Gastrocnemius medialis (tissue), 4 donors: Measurements from ENCODE around the gene DLG4. TPM values are rescaled to one million over a fixed set of nuclear protein-coding genes. Genes with fewer than 3 reads are reported as not detected.
"Not testable (repeated sequence)": the region's sequence is repeated elsewhere in the genome, so short reads cannot be mapped to it uniquely, and the experiment has no call there.

Experiments used
- ATAC-seq, 2 donors: fragments of 150-250 bp; one replicate each; pipeline ENCODE4 v1.9.1; 2016
- DNase-seq, 2 donors: peaks; one replicate each; pipeline ENCODE4 v3.0.0-alpha.2; 2019
- H3K27ac ChIP-seq, 4 donors: fragments of 200-600 bp; sonication (generic); 1 replicate in 1 of 4; 2 replicates in 3 of 4; pipeline ENCODE4 v1.5.1; 2016 to 2018; ENCODE audit warnings: mild to moderate bottlenecking in 2 of 4, moderate library complexity in 1 of 4
- H3K27me3 ChIP-seq, 3 donors: fragments of 200-600 bp; sonication (generic) in 2 of 3; 1 replicate in 1 of 3; 2 replicates in 2 of 3; pipeline versions ENCODE4 v1.5.1 to v1.6.0; 2016 to 2019; ENCODE audit warnings: mild to moderate bottlenecking in 1 of 3, moderate library complexity in 1 of 3
- H3K36me3 ChIP-seq, 2 donors: fragments of 200-600 bp; sonication (generic) in 1 of 2; one replicate each; pipeline ENCODE4 v1.5.1; 2017 to 2018
- H3K4me1 ChIP-seq, 2 donors: fragments of 200-600 bp; sonication (generic) in 1 of 2; one replicate each; pipeline ENCODE4 v1.5.1; 2016 to 2017; ENCODE audit warnings: mild to moderate bottlenecking in 2 of 2
- H3K4me3 ChIP-seq, 4 donors: fragments of 200-600 bp; sonication (generic) in 3 of 4; 1 replicate in 1 of 4; 2 replicates in 3 of 4; pipeline ENCODE4 v1.5.1; 2016 to 2019; ENCODE audit warnings: mild to moderate bottlenecking in 2 of 4
- H3K9me3 ChIP-seq, 3 donors: fragments of 200-600 bp; sonication (generic) in 2 of 3; 1 replicate in 1 of 3; 2 replicates in 2 of 3; pipeline ENCODE4 v1.5.1; 2016 to 2019
- CTCF ChIP-seq, 5 experiments: fragments of 450-650 bp in 3 of 5; fragments of 200-600 bp in 2 of 5; sonication (generic) in 2 of 5; IDR thresholded peaks in 4 of 5; conservative IDR thresholded peaks in 1 of 5; 1 replicate in 4 of 5; 2 replicates in 1 of 5; pipeline ENCODE4 v1.5.1; 2016 to 2019; ENCODE audit warnings: antibody characterized with exemption in 5 of 5, mild to moderate bottlenecking in 3 of 5, moderate library complexity in 3 of 5
- POLR2A ChIP-seq, 2 donors: fragments of 450-650 bp; IDR thresholded peaks; one replicate each; pipeline ENCODE4 v1.6.1; 2017; ENCODE audit warnings: antibody characterized with exemption in 2 of 2, mild to moderate bottlenecking in 2 of 2, moderate library complexity in 2 of 2
- in situ Hi-C, 4 donors: fragments of 200-750 bp; cut with MboI; loops; one replicate each; pipeline versions ENCODE4 v1.15.0 to v1.8.0; 2017; ENCODE audit warnings: low sequenced_read_pairs in 4 of 4
- intact Hi-C: fragments of 100-400 bp; cut with DNase I; formaldehyde crosslinking; loops from one replicate; pipeline ENCODE4 v1.15.1; 2023; ENCODE audit warnings: low total_unique reads
- total RNA-seq, 4 donors: library from RNA; depleted of rRNA; stranded (reverse); fragments of >200 nt; gene quantifications; one replicate each; pipeline versions ENCODE4 v1.1.0 to v1.2.3, GENCODE V29; 2016

Gene DLG4
- total RNA-seq, 4 donors from 2014 or later, result 3.5 to 6.7 (median 5.3) TPM

- Histone ChIP-seq H3K9me3 (no peaks in the 10 kb centered on the region), H3K27ac (peak overlapping the region; percentile 98 to 100 (median 98)), H3K4me3 (no peak overlapping the region), H3K4me1 (peaks cover 37 to 41% of the 10 kb centered on the region in 2 donors), H3K27me3 (no peaks in the 10 kb centered on the region), H3K36me3 (peaks cover 0 to 32% of the 10 kb centered on the region in 2 donors)
- DNase-seq, result no peak
- TF ChIP-seq CTCF (IDR thresholded peaks at IDR 0.05 in 4 of 5, conservative IDR thresholded peaks at IDR 0.05 in 1 of 5), result no peak
- no peak for TF ChIP-seq POLR2A (IDR thresholded peaks at IDR 0.05)
- intact Hi-C loops (no loop called here), in situ Hi-C loops (no loop called here)
- no peak for ATAC-seq
Observed at GRCh38 chr17:7246779-7247178, 27.1 kb upstream of the DLG4 start.

GRCh38 chr17:7243838-7244237 lies 24.2 kb upstream of the DLG4 start:
- in situ Hi-C loops, H3K4me3 ChIP-seq, H3K9me3 ChIP-seq, DNase-seq, ATAC-seq, H3K27me3 ChIP-seq: not testable (repeated sequence)
- H3K36me3 ChIP-seq, result peaks cover 0 to 44% of the 10 kb centered on the region in 2 donors
- intact Hi-C loops, result loop anchor here (2.0 to 5.0 kb wide), 2 partner anchors 63 to 908 kb away; partner anchors contain the start of genes EIF5A and PER1
- H3K4me1 ChIP-seq, result peaks cover 35 to 44% of the 10 kb centered on the region in 2 donors
- peak overlapping the region; percentile 92 to 99 (median 98) for H3K27ac ChIP-seq

- peak overlapping the region; percentile 75 to 99 (median 92) for H3K4me3 ChIP-seq
- peaks cover 0 to 44% of the 10 kb centered on the region in 2 donors for H3K36me3 ChIP-seq
- DNase-seq (no peak), ATAC-seq (no peak)
- no peaks in the 10 kb centered on the region for H3K27me3 ChIP-seq
- peak overlapping the region; percentile 92 to 99 (median 98) for H3K27ac ChIP-seq
- in situ Hi-C loops (no loop called here), intact Hi-C loops (loop anchor here (2.0 to 5.0 kb wide), 2 partner anchors 63 to 909 kb away; partner anchors contain the start of genes EIF5A and PER1)
- TF ChIP-seq POLR2A (IDR thresholded peaks at IDR 0.05), result no peak
- no peak for TF ChIP-seq CTCF (IDR thresholded peaks at IDR 0.05 in 4 of 5, conservative IDR thresholded peaks at IDR 0.05 in 1 of 5)
- peaks cover 32 to 40% of the 10 kb centered on the region in 2 donors for H3K4me1 ChIP-seq
- no peaks in the 10 kb centered on the region for H3K9me3 ChIP-seq
Observed at GRCh38 chr17:7243453-7243729, 23.8 kb upstream of the DLG4 start.

- in situ Hi-C loops (no loop called here), intact Hi-C loops (loop anchor here (2.0 to 5.0 kb wide), 2 partner anchors 64 to 909 kb away; partner anchors contain the start of genes EIF5A and PER1)
- Histone ChIP-seq H3K4me3 (peak overlapping the region; percentile 75 to 99 (median 92)), H3K36me3 (peaks cover 0 to 44% of the 10 kb centered on the region in 2 donors), H3K9me3 (no peaks in the 10 kb centered on the region), H3K27ac (peak overlapping the region; percentile 92 to 99 (median 98)), H3K27me3 (no peaks in the 10 kb centered on the region), H3K4me1 (peaks cover 27 to 35% of the 10 kb centered on the region in 2 donors)
- peak; percentile 92 to 96 for DNase-seq
- ATAC-seq, result peak; percentile 40 to 42
- peak; percentile 74 to 75 for TF ChIP-seq POLR2A (IDR thresholded peaks at IDR 0.05)
- peak in 3 of 5 experiments; percentile 15 to 27 (median 20) for TF ChIP-seq CTCF (IDR thresholded peaks at IDR 0.05 in 4 of 5, conservative IDR thresholded peaks at IDR 0.05 in 1 of 5)
Observed at GRCh38 chr17:7242717-7243452, 23.2 kb upstream of the DLG4 start.
